Testis (tissue), 2 donors: ENCODE measurements around the gene AFG1L.

Experiments
- POLR2A ChIP-seq: fragments of 450-650 bp; IDR thresholded peaks from one replicate; pipeline ENCODE4 v1.6.1; 2017; ENCODE audit warnings: antibody characterized with exemption, mild to moderate bottlenecking, moderate library complexity
- TF ChIP-seq, protein P1 (sequence below), 3 experiments: fragments of 450-650 bp in 2 of 3; fragments of 200-600 bp in 1 of 3; sonication (generic) in 1 of 3; IDR thresholded peaks; one replicate each; pipeline ENCODE4 v1.5.1; 2016 to 2019; ENCODE audit warnings: antibody characterized with exemption in 3 of 3, mild to moderate bottlenecking in 2 of 3, moderate library complexity in 1 of 3

DNA sequence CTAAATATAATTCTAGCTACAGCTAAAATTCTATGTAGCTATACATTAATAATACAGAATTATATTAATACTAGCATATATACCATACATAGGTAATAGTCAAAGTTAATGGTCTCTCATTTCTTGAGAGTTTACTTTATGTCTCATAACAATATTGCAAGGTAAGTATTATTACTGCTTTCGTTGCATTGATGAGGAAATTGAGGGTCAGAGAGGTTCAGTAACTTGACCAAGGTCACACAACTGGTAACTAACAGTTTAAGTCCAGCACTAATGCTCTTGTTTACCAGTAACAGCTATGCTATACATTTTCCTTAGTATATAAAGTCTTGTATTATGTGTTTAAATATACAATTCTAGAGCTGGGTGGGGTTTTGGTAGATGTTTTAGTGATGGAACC lies 67.6 kb downstream of the AFG1L start:
- TF ChIP-seq, protein P1, sequence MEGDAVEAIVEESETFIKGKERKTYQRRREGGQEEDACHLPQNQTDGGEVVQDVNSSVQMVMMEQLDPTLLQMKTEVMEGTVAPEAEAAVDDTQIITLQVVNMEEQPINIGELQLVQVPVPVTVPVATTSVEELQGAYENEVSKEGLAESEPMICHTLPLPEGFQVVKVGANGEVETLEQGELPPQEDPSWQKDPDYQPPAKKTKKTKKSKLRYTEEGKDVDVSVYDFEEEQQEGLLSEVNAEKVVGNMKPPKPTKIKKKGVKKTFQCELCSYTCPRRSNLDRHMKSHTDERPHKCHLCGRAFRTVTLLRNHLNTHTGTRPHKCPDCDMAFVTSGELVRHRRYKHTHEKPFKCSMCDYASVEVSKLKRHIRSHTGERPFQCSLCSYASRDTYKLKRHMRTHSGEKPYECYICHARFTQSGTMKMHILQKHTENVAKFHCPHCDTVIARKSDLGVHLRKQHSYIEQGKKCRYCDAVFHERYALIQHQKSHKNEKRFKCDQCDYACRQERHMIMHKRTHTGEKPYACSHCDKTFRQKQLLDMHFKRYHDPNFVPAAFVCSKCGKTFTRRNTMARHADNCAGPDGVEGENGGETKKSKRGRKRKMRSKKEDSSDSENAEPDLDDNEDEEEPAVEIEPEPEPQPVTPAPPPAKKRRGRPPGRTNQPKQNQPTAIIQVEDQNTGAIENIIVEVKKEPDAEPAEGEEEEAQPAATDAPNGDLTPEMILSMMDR (IDR thresholded peaks at IDR 0.05): no peak
- TF ChIP-seq POLR2A: no peak
